Common myeloid progenitor, CD34-positive (primary cell): ENCODE measurements around the gene PHACTR4.
A peak's percentile ranks its signal among the peaks of the same experiment; 100 is the strongest.
"Not testable (repeated sequence)": the region's sequence is repeated elsewhere in the genome, so short reads cannot be mapped to it uniquely, and the experiment has no call there.

Source experiments
- CTCF ChIA-PET: fragments of 350-600 bp; sonication (Branson Sonifier 250); formaldehyde crosslinking; loops from one replicate; lab custom pipeline; 2021; ENCODE audit warnings: antibody characterized with exemption; lab: Charles Lee
- POLR2A ChIA-PET: fragments of 350-600 bp; sonication (Branson Sonifier 250); formaldehyde crosslinking; loops from one replicate; lab custom pipeline; 2021; ENCODE audit warnings: antibody characterized with exemption; lab: Charles Lee
- DNase-seq, 3 donors: peaks; one replicate each; pipeline versions ENCODE4 v3.0.0 to v3.0.0-alpha.2; 2013
- H3K27ac ChIP-seq, 2 experiments: 1 replicate in 1 of 2; 2 replicates in 1 of 2; pipeline ENCODE4 v1.7.0; 2013; ENCODE audit warnings: inconsistent platforms in 2 of 2, low read length in 2 of 2, mild to moderate bottlenecking in 2 of 2, low read depth in 1 of 2, moderate library complexity in 1 of 2; ENCODE audit not compliant: severe bottlenecking in 2 of 2, insufficient read depth in 1 of 2, poor library complexity in 1 of 2
- H3K27me3 ChIP-seq, 5 experiments: replicated peaks in 2 of 5; 1 replicate in 3 of 5; 2 replicates in 2 of 5; pipeline versions ENCODE4 v1.6.1 to v1.7.0; 2013; ENCODE audit warnings: low read length in 4 of 5, mild to moderate bottlenecking in 2 of 5, moderate library complexity in 2 of 5, inconsistent platforms in 1 of 5; ENCODE audit not compliant: insufficient read depth in 5 of 5, control insufficient read depth in 4 of 5
- H3K36me3 ChIP-seq, 4 experiments: 1 replicate in 2 of 4; 2 replicates in 2 of 4; pipeline versions ENCODE4 v1.6.1 to v1.7.0; 2013; ENCODE audit warnings: low read length in 3 of 4, control low read depth in 1 of 4, mild to moderate bottlenecking in 1 of 4; ENCODE audit not compliant: control insufficient read depth in 4 of 4, insufficient read depth in 4 of 4
- H3K4me1 ChIP-seq, 4 experiments: 1 replicate in 3 of 4; 2 replicates in 1 of 4; pipeline versions ENCODE4 v1.6.1 to v1.7.1; 2013; ENCODE audit warnings: low read length in 3 of 4, mild to moderate bottlenecking in 3 of 4, control low read depth in 1 of 4, inconsistent platforms in 1 of 4, moderate library complexity in 1 of 4; ENCODE audit not compliant: control insufficient read depth in 4 of 4, insufficient read depth in 4 of 4; ENCODE audit errors: control extremely low read depth in 1 of 4
- H3K4me3 ChIP-seq, 7 experiments: 1 replicate in 4 of 7; 2 replicates in 3 of 7; pipeline versions ENCODE4 v1.5.1 to v1.7.0; 2013; ENCODE audit warnings: mild to moderate bottlenecking in 7 of 7, low read length in 6 of 7, moderate library complexity in 6 of 7, inconsistent platforms in 2 of 7, low read depth in 2 of 7, control low read depth in 1 of 7; ENCODE audit not compliant: insufficient read depth in 4 of 7, control insufficient read depth in 1 of 7; ENCODE audit errors: extremely low read depth in 1 of 7
- H3K9me3 ChIP-seq, 5 experiments: 1 replicate in 4 of 5; 2 replicates in 1 of 5; pipeline versions ENCODE4 v1.6.1 to v1.7.1; 2013; ENCODE audit warnings: low read length in 4 of 5, mild to moderate bottlenecking in 2 of 5, inconsistent platforms in 1 of 5, low read depth in 1 of 5, moderate library complexity in 1 of 5; ENCODE audit not compliant: control insufficient read depth in 4 of 5, insufficient read depth in 2 of 5; ENCODE audit errors: control extremely low read depth in 1 of 5
- WGBS: methylation state at CpG from one replicate; pipeline ENCODE4 v1.1.5; 2013; ENCODE audit not compliant: insufficient coverage; 5-methylcytosine and 5-hydroxymethylcytosine counted together

PHACTR4 gene

GRCh38 chr1:28365864-28366263, 3.7 kb upstream of the PHACTR4 start:
- H3K4me3 ChIP-seq, result no peak overlapping the region
- DNase-seq, result no peak
- no peaks in the 10 kb centered on the region for H3K9me3 ChIP-seq
- CTCF ChIA-PET, result interaction anchor here (1.3 kb wide), 1 partner anchor 117 kb away, joined by 4 read pairs; no protein-coding TSS in a partner anchor
- H3K4me1 ChIP-seq, result peaks cover 2 to 17% (median 10%) of the 10 kb centered on the region in 4 experiments
- H3K27ac ChIP-seq, result no peak overlapping the region
- H3K27me3 ChIP-seq, result no peaks in the 10 kb centered on the region
- WGBS, result no CpG with 5 or more reads among the region's 7 CpGs
- POLR2A ChIA-PET, result no interaction called here
- H3K36me3 ChIP-seq, result no peaks in the 10 kb centered on the region

DNA sequence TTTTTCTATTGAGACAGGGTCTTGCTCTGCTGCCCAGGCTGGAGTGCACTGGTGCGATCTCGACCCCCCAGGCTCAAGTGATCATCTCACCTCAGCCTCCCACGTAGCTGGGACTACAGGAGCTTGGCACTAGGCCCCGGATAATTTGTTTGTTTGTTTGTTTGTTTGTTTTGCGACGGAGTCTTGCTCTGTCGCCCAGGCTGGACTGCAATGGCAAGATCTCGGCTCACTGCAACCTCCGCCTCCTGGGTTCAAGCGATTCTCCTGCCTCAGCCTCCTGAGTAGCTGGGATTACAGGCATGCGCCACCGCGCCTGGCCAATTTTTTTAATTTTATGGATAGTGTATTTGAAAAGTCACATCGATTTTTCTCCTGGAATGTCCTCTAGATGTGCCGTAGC, 932 bp upstream of the PHACTR4 start:
- peak overlapping the region in 1 of 7 experiments; percentile 93 for H3K4me3 ChIP-seq
- H3K36me3 ChIP-seq, DNase-seq, H3K27ac ChIP-seq, H3K27me3 ChIP-seq, H3K9me3 ChIP-seq: not testable (repeated sequence)
- WGBS, result 97% methylated on average over 13 of the region's 15 CpGs
- peaks cover 6 to 19% (median 16%) of the 10 kb centered on the region in 4 experiments for H3K4me1 ChIP-seq
- ChIA-PET POLR2A (interaction anchor here (1.0 kb wide), 1 partner anchor 120 kb away, joined by 3 read pairs; no protein-coding TSS in a partner anchor), CTCF (interaction anchor here (0.6 to 2.2 kb wide), 8 partner anchors 8 to 508 kb away, joined by 3 to 18 read pairs (median 4); no protein-coding TSS in a partner anchor)

DNA sequence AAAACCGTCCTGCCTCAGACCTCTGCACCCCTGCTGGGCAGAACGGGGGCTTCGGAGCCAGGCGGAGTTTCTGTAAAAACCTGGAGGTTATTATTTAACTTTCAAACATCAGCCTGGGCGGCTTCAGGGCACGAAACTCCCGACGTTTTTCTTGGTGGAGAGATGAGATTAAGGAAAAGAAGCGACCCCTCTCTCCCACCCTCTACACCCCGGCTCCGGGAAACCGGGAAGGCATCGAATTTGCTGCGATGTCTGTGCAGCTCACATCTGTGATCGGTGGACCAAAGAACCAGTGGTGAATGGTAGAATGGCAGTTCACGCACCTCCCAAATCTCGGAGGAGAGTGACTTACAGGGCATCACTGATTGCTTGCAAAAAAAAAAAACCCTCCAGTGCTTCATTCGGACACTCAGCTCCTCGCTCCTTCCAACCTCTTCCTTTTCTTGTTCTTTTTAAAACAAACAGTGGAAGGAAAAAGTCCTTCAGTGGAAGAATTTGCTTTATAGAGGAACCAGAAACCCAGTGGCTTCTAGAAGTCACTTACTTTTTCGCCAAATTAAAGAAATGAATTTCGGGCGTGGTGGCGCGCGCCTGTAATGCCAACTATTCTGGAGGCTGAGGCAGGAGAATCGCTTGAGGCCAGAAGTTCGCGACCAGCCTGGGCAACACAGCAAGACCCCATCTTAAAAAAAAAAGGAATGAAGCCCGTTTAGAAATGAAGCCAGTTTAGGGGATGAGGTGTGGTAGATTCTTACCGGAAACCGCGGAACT, 884 bp downstream of the PHACTR4 start:
- peak; percentile 54 to 77 (median 67) for DNase-seq
- ChIA-PET POLR2A (no interaction called here), CTCF (interaction anchor here (1.1 to 1.6 kb wide), 3 partner anchors 11 to 101 kb away, joined by 3 to 7 read pairs (median 3); no protein-coding TSS in a partner anchor)
- H3K4me3 ChIP-seq, result peak overlapping the region; percentile 78 to 97 (median 92)
- H3K9me3 ChIP-seq, result no peaks in the 10 kb centered on the region
- peak overlapping the region; percentile 80 to 95 for H3K27ac ChIP-seq
- H3K4me1 ChIP-seq, result peaks cover 6 to 19% (median 16%) of the 10 kb centered on the region in 4 experiments
- 59% methylated on average over 20 of the region's 32 CpGs for WGBS
- no peaks in the 10 kb centered on the region for H3K27me3 ChIP-seq
- H3K36me3 ChIP-seq, result no peaks in the 10 kb centered on the region

DNA sequence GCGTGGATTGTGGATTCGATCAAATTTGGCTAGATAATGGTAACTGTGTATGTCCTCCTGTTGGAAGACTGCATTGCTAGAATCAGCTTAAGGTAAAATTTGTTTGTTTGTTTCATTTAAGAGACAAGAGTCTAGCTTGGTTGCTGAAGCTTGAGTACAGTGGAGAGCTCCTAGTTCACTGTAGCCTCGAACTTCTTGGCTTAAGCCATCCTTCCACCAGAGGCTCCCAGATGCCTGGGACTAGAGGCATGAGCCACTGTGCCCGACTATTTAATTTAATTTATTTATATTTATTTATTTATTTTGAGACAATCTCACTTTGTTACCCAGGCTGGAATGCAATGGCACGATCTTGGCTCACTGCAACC, 1.5 kb downstream of the PHACTR4 start:
- Histone ChIP-seq H3K27me3 (no peaks in the 10 kb centered on the region), H3K4me3 (peak overlapping the region in 6 of 7 experiments; percentile 87 to 97 (median 92)), H3K4me1 (peaks cover 6 to 19% (median 16%) of the 10 kb centered on the region in 4 experiments), H3K27ac (no peak overlapping the region), H3K36me3 (no peaks in the 10 kb centered on the region), H3K9me3 (no peaks in the 10 kb centered on the region)
- ChIA-PET POLR2A (no interaction called here), CTCF (interaction anchor here (0.6 to 1.6 kb wide), 4 partner anchors 10 to 100 kb away, joined by 3 to 7 read pairs (median 3); no protein-coding TSS in a partner anchor)
- WGBS, result 94% methylated on average over 3 of the region's 5 CpGs
- no peak for DNase-seq

- H3K27me3 ChIP-seq, H3K27ac ChIP-seq, H3K36me3 ChIP-seq, POLR2A ChIA-PET, H3K9me3 ChIP-seq, DNase-seq: not testable (repeated sequence)
- CTCF ChIA-PET, result interaction anchor here (1.2 kb wide), 1 partner anchor 123 kb away, joined by 3 read pairs; no protein-coding TSS in a partner anchor
- Histone ChIP-seq H3K4me1 (peaks cover 6 to 19% (median 16%) of the 10 kb centered on the region in 4 experiments), H3K4me3 (peak overlapping the region in 1 of 7 experiments; percentile 13)
- WGBS, result 97% methylated on average over 6 of the region's 7 CpGs
Measured at GRCh38 chr1:28373450-28373849, 3.9 kb downstream of the PHACTR4 start.

DNA sequence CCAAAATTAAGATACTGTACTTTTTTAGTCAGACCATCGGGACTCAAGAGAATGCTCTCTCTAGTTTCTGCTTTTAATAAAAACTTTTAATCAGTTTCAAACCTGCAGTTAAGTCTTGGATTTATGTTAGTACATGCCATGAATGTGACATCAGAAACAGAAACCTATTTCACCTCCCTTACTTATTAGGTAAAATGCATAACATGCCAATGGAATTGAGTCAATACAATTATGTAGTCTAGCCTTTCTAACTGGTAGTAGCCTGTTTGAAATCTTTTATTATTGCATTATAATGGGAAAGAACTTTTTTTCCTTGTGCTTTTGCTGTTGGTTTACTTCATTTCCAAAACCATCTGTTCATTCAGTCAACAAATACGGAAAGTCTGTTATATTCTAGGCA, 4.8 kb downstream of the PHACTR4 start:
- 100% methylated on average over 1 of the region's 2 CpGs for WGBS
- POLR2A ChIA-PET, result no interaction called here
- Histone ChIP-seq H3K4me3 (no peak overlapping the region), H3K27me3 (no peaks in the 10 kb centered on the region), H3K4me1 (peaks cover 6 to 18% (median 12%) of the 10 kb centered on the region in 4 experiments), H3K27ac (no peak overlapping the region), H3K36me3 (no peaks in the 10 kb centered on the region), H3K9me3 (no peaks in the 10 kb centered on the region)
- DNase-seq, result no peak
- CTCF ChIA-PET, result no interaction called here

GRCh38 chr1:28375598-28375997, 6.1 kb downstream of the PHACTR4 start:
- 88% methylated on average over 10 of the region's 11 CpGs for WGBS
- H3K27me3 ChIP-seq, H3K9me3 ChIP-seq, H3K4me3 ChIP-seq, DNase-seq, H3K36me3 ChIP-seq, POLR2A ChIA-PET, H3K27ac ChIP-seq: not testable (repeated sequence)
- H3K4me1 ChIP-seq, result peaks cover 6 to 10% (median 9%) of the 10 kb centered on the region in 4 experiments
- CTCF ChIA-PET, result interaction anchor here (0.6 kb wide), 2 partner anchors 24 to 250 kb away, joined by 3 to 5 read pairs; no protein-coding TSS in a partner anchor
